HL-60 (cell line): Measurements from ENCODE around the gene SP7.
"Not testable (repeated sequence)": the region's sequence is repeated elsewhere in the genome, so short reads cannot be mapped to it uniquely, and the experiment has no call there.

Experiments
- POLR2AphosphoS5 ChIP-seq: IDR thresholded peaks from 2 replicates; pipeline ENCODE4 v1.6.1; 2012; ENCODE audit warnings: low read depth
- REST ChIP-seq: IDR thresholded peaks from 2 replicates; pipeline ENCODE4 v1.6.1; 2012; ENCODE audit warnings: low read depth; ENCODE audit not compliant: insufficient replicate concordance
- SPI1 ChIP-seq: IDR thresholded peaks from 2 replicates; pipeline ENCODE4 v1.6.1; 2012; ENCODE audit warnings: low read depth, mild to moderate bottlenecking, borderline replicate concordance
- TF ChIP-seq, protein P1 (sequence below): IDR thresholded peaks from one replicate; pipeline ENCODE4 v1.5.1; 2011; ENCODE audit warnings: low read length, control low read depth, inconsistent platforms; ENCODE audit not compliant: insufficient read depth

DNA sequence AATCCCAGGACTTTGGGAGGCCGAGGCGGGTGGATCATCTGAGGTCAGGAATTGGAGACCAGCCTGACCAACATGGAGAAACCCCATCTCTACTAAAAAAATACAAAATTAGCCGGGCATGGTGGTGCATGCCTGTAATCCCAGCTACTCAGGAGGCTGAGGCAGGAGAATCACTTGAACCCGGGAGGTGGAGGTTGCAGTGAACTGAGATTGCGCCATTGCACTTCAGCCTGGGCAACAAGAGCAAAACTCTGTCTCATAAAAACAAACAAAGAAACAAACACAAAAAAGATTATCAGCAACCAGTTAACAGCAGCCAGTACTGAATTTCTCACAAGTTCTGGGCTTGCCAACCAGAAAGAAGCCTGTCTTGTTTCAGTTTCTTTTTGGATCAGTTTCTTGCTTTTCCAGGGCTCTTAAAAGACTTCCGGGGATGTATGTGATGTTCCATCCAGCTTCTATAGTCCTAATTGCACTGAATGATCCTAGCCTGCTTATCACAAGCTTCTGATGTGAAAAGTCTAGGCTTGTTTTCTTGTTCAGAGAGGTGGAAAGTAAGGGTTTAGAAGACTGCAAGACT is 37.5 kb upstream of the SP7 start:
- TF ChIP-seq, protein P1, sequence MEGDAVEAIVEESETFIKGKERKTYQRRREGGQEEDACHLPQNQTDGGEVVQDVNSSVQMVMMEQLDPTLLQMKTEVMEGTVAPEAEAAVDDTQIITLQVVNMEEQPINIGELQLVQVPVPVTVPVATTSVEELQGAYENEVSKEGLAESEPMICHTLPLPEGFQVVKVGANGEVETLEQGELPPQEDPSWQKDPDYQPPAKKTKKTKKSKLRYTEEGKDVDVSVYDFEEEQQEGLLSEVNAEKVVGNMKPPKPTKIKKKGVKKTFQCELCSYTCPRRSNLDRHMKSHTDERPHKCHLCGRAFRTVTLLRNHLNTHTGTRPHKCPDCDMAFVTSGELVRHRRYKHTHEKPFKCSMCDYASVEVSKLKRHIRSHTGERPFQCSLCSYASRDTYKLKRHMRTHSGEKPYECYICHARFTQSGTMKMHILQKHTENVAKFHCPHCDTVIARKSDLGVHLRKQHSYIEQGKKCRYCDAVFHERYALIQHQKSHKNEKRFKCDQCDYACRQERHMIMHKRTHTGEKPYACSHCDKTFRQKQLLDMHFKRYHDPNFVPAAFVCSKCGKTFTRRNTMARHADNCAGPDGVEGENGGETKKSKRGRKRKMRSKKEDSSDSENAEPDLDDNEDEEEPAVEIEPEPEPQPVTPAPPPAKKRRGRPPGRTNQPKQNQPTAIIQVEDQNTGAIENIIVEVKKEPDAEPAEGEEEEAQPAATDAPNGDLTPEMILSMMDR, result not testable (repeated sequence)
- not testable (repeated sequence) for TF ChIP-seq POLR2AphosphoS5, SPI1, REST
